ENCODE results near the gene LMF1. TPM values are rescaled to one million over a fixed set of nuclear protein-coding genes. Genes with fewer than 3 reads are reported as not detected.
A peak's percentile ranks its signal among the peaks of the same experiment; 100 is the strongest.

The LMF1 gene
- total RNA-seq, 6 experiments from 2014 or later = 10.9 to 20.0 (median 13.8) TPM

GRCh38 chr16:869823-870641 is 100.8 kb downstream of the LMF1 start:
- H3K27ac ChIP-seq = no peak overlapping the region
- ATAC-seq = no peak
- no CpG with 5 or more reads among the region's 32 CpGs for WGBS (ENCODE audit: insufficient coverage, low coverage, low lambda C conversion rate, missing lambda C conversion rate)
- intact Hi-C loops (cut with DNase I) = no loop called here
- no peaks in the 10 kb centered on the region for H3K36me3 ChIP-seq
- H3K27me3 ChIP-seq = no peaks in the 10 kb centered on the region
- DNase-seq = peak in 2 of 3 donors; percentile 15 to 47
- no peak overlapping the region for H3K4me3 ChIP-seq
- H3K9me3 ChIP-seq = no peaks in the 10 kb centered on the region
- no peaks in the 10 kb centered on the region for H3K4me1 ChIP-seq
- TF ChIP-seq, protein P1, sequence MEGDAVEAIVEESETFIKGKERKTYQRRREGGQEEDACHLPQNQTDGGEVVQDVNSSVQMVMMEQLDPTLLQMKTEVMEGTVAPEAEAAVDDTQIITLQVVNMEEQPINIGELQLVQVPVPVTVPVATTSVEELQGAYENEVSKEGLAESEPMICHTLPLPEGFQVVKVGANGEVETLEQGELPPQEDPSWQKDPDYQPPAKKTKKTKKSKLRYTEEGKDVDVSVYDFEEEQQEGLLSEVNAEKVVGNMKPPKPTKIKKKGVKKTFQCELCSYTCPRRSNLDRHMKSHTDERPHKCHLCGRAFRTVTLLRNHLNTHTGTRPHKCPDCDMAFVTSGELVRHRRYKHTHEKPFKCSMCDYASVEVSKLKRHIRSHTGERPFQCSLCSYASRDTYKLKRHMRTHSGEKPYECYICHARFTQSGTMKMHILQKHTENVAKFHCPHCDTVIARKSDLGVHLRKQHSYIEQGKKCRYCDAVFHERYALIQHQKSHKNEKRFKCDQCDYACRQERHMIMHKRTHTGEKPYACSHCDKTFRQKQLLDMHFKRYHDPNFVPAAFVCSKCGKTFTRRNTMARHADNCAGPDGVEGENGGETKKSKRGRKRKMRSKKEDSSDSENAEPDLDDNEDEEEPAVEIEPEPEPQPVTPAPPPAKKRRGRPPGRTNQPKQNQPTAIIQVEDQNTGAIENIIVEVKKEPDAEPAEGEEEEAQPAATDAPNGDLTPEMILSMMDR (IDR thresholded peaks at IDR 0.05) = no peak
- no peak for TF ChIP-seq POLR2A (IDR thresholded peaks at IDR 0.05)

DNA sequence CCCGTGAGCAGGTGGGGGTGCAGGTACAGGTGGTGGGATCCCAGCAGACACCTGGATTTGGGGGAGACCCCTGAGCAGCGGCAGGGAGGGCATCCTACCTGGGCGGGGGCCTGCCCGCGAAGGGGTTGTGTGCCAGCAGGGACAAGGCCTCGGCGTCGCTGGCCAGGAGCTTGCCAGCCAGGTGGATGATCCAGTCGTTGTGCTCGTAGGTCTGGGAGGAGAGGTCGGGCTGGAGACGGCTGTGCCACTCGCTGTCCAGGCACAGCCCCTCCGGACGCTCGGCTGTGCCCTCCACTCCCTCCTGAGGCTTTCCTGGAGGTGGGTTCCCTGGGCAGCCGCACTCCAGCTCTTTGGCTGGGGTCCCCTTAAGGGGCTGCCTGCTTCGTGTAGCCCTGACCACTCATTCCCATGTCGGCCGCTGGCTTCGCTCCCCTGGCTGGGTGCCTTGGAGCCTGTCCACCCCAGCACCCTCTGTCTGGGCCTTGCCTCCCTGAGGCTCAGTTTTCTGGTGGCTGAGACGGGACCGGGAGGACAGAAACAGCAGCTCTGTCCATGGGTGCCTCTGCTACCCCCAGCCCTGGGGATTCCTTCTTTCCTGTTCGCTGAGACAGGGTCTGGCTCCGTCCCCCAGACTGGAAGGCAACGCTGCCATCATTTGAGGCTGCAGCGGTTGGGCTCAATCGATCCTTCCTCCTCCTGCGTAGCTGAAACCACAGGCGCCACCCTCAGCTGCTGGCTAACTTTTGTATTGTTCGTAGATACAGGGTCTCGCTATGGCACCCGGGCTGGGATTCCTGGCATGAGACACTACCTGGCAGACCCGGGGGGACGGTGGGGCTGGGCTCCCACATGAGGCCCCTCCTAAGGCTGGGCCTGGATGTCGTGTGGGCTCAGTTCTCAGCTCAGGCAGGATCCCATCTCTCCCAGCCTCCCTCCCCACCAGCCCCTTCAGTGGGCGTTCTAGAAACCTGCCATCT is 101.7 kb downstream of the LMF1 start:
- H3K27ac ChIP-seq = no peak overlapping the region
- no peak for ATAC-seq
- no peaks in the 10 kb centered on the region for H3K27me3 ChIP-seq
- no peaks in the 10 kb centered on the region for H3K9me3 ChIP-seq
- H3K4me1 ChIP-seq = no peaks in the 10 kb centered on the region
- intact Hi-C loops (cut with DNase I) = no loop called here
- TF ChIP-seq, protein P1 (IDR thresholded peaks at IDR 0.05) = no peak
- no peak for TF ChIP-seq POLR2A (IDR thresholded peaks at IDR 0.05)
- 100% methylated on average over 1 of the region's 37 CpGs for WGBS (ENCODE audit: insufficient coverage, low coverage, low lambda C conversion rate, missing lambda C conversion rate)
- peak in 2 of 3 donors; percentile 10 to 53 for DNase-seq
- no peak overlapping the region for H3K4me3 ChIP-seq
- no peaks in the 10 kb centered on the region for H3K36me3 ChIP-seq

DNA sequence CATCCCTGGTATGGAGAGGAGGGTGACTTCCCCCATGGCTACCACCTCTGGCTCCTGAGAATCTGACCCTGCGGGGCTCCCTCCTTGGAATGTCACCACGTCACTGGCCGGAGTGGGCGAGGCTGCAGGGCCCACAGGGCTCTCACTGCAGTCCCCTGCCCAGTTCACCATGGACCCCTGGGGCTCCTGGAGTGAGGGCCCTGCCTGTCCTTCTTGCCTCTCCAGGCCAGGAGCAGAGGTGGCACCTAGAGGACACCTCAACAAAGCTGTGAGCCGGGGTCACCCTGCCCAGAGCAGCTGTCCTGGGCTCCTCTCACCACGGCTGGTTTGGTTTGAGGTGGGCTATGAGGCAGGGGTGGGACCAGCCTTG is 102.4 kb downstream of the LMF1 start:
- WGBS (ENCODE audit: insufficient coverage, low coverage, low lambda C conversion rate, missing lambda C conversion rate) = 85% methylated on average over 4 of the region's 6 CpGs
- Histone ChIP-seq H3K4me1 (no peaks in the 10 kb centered on the region), H3K9me3 (no peaks in the 10 kb centered on the region), H3K27ac (no peak overlapping the region), H3K36me3 (no peaks in the 10 kb centered on the region), H3K4me3 (no peak overlapping the region), H3K27me3 (no peaks in the 10 kb centered on the region)
- peak in 2 of 3 donors; percentile 7 to 26 for DNase-seq
- no peak for TF ChIP-seq POLR2A (IDR thresholded peaks at IDR 0.05)
- TF ChIP-seq, protein P1 (IDR thresholded peaks at IDR 0.05) = no peak
- intact Hi-C loops (cut with DNase I) = no loop called here
- no peak for ATAC-seq

DNA sequence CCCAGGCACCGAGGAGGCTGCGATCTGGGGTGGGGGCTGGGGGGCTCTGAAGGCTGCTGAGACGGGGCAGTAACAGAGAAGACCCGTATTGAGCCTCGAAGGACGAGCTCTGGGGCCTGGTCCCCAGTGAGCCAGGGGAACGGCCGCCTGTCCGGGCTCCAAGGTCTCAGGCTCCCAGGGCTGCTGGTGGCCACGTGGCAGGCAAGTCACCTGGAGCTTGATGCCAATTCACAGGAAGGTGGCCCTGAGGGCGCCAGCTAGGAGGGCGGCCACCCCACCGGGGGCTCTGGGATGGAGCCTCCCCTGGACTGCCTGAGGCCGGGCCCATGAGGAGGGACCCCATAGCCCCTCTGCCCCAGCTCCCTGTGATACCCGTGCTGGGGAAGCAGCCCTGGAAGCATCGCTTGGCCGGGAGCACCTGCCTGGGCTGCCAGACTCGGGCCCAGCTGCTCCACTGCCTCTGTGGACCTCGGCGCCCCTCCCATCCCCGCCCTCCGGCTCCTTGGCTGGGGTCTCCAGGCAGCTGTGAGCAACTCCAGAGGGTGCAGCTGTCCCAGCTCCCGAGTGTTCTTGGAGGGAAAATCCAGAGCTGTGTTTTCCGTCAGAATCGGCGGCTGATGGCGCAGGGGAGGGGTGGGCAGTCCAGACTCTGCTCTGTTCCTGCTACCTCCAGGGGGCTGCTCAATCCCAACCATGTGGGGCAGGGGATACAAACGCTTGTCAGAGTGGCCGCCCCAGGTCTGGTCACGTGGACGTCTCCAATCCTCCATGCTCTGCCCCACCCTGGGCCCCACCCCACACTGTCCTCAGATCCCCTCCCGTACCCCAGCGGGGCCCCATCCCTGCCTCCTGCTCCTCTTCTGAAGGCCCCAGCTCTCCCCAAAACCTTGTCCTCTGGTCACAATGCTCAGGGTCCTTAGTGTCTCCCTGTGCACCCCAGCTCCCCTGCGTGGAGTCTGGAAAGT is 103.1 kb downstream of the LMF1 start:
- Histone ChIP-seq H3K4me3 (no peak overlapping the region), H3K4me1 (no peaks in the 10 kb centered on the region), H3K9me3 (no peaks in the 10 kb centered on the region), H3K27ac (no peak overlapping the region), H3K27me3 (no peaks in the 10 kb centered on the region), H3K36me3 (no peaks in the 10 kb centered on the region)
- peak in 2 of 3 donors; percentile 15 to 46 for DNase-seq
- 94% methylated on average over 5 of the region's 34 CpGs for WGBS (ENCODE audit: insufficient coverage, low coverage, low lambda C conversion rate, missing lambda C conversion rate)
- intact Hi-C loops (cut with DNase I) = no loop called here
- TF ChIP-seq, protein P1 (IDR thresholded peaks at IDR 0.05) = no peak
- no peak for TF ChIP-seq POLR2A (IDR thresholded peaks at IDR 0.05)
- ATAC-seq = no peak
